Spleen (tissue), 11 donors: Measurements from ENCODE around the gene MANBA. TPM values are rescaled to one million over a fixed set of nuclear protein-coding genes. Genes with fewer than 3 reads are reported as not detected.

ENCODE experiments used
- DNase-seq: peaks from one replicate; pipeline ENCODE4 v3.0.0-alpha.2; 2020
- H3K27ac ChIP-seq, 8 donors: fragments of 200-600 bp; sonication (generic) in 7 of 8; 1 replicate in 4 of 8; 2 replicates in 4 of 8; pipeline versions ENCODE4 v1.5.0 to v1.8.0; 2016 to 2021; ENCODE audit warnings: inconsistent platforms in 4 of 8, mild to moderate bottlenecking in 4 of 8, moderate library complexity in 1 of 8
- H3K27me3 ChIP-seq, 7 donors: fragments of 200-600 bp; sonication (generic) in 6 of 7; replicated peaks in 1 of 7; 1 replicate in 4 of 7; 2 replicates in 3 of 7; pipeline versions ENCODE4 v1.5.0 to v1.8.0; 2016 to 2021; ENCODE audit warnings: inconsistent platforms in 3 of 7, mild to moderate bottlenecking in 1 of 7
- H3K36me3 ChIP-seq, 6 donors: fragments of 200-600 bp; sonication (generic) in 5 of 6; 1 replicate in 4 of 6; 2 replicates in 2 of 6; pipeline versions ENCODE4 v1.5.0 to v1.8.0; 2016 to 2021; ENCODE audit warnings: inconsistent platforms in 2 of 6
- H3K4me1 ChIP-seq, 6 donors: fragments of 200-600 bp; sonication (generic) in 5 of 6; 1 replicate in 3 of 6; 2 replicates in 3 of 6; pipeline versions ENCODE4 v1.5.0 to v1.8.0; 2016 to 2021; ENCODE audit warnings: inconsistent platforms in 3 of 6
- H3K4me3 ChIP-seq, 8 donors: fragments of 200-600 bp; sonication (generic) in 7 of 8; 1 replicate in 4 of 8; 2 replicates in 4 of 8; pipeline versions ENCODE4 v1.5.0 to v1.8.0; 2016 to 2021; ENCODE audit warnings: inconsistent platforms in 4 of 8, mild to moderate bottlenecking in 4 of 8, moderate library complexity in 2 of 8
- H3K9me3 ChIP-seq, 8 donors: fragments of 200-600 bp; sonication (generic) in 7 of 8; 1 replicate in 4 of 8; 2 replicates in 4 of 8; pipeline versions ENCODE4 v1.5.0 to v1.8.0; 2016 to 2021; ENCODE audit warnings: inconsistent platforms in 4 of 8
- POLR2A ChIP-seq, 3 donors: fragments of 450-650 bp; IDR thresholded peaks; one replicate each; pipeline ENCODE4 v1.5.1; 2017; ENCODE audit warnings: antibody characterized with exemption in 3 of 3, mild to moderate bottlenecking in 1 of 3
- POLR2AphosphoS5 ChIP-seq, 3 donors: sonication (generic); formaldehyde crosslinking; IDR thresholded peaks; one replicate each; pipeline ENCODE4 v1.5.1; 2017; ENCODE audit warnings: antibody characterized with exemption in 3 of 3
- WGBS, 5 donors: extraction: QIAGEN DNeasy Blood & Tissue Kit in 3 of 5; methylation state at CpG; one replicate each; pipeline versions ENCODE4 v1.1.5 to v1.1.7; 2013 to 2018; 5-methylcytosine and 5-hydroxymethylcytosine counted together
- intact Hi-C: fragments of 100-400 bp; cut with DNase I; formaldehyde crosslinking; loops from one replicate; pipeline ENCODE4 v1.15.0; 2023; ENCODE audit warnings: low total_unique reads
- polyA plus RNA-seq, 3 donors: library from polyadenylated mRNA; stranded (reverse); fragments of 200-250 nt; gene quantifications; one replicate each; pipeline ENCODE4 v1.2.1, GENCODE V29; 2013
- total RNA-seq, 7 donors: library from RNA; depleted of rRNA in 3 of 7; stranded (reverse); fragments of >200 nt in 3 of 7; fragmentation: NEBNext Ultra II Directional in 4 of 7; extraction: Animal tissue kit (Norgen Biotek cat#: 25700) in 4 of 7; gene quantifications; one replicate each; pipeline versions ENCODE4 v1.1.0 to v1.2.1, GENCODE V29; 2016 to 2021
- TF ChIP-seq, protein P1 (sequence below), 11 experiments: fragments of 200-600 bp in 7 of 11; fragments of 450-650 bp in 4 of 11; sonication (generic) in 4 of 11; IDR thresholded peaks in 8 of 11; conservative IDR thresholded peaks in 3 of 11; 1 replicate in 7 of 11; 2 replicates in 4 of 11; pipeline versions ENCODE4 v1.4.0 to v1.8.0; 2016 to 2021; ENCODE audit warnings: antibody characterized with exemption in 11 of 11, inconsistent platforms in 4 of 11, mild to moderate bottlenecking in 1 of 11
- donor health status: healthy with polysubstance abuse.
- donor health status: DM: no; HTN: no; CAD: no; lungs with moderate emphysema.
- donor health status: DM: no; HTN: no; CAD: no.
- donor health status: Bipolar disorder and iron deficiency.
- donor health status: healthy.
- donor health status: DM: no; HTN: no; CAD: no.
- donor health status: DM: yes; HTN: yes; CAD: no.

The MANBA gene
- total and polyA plus RNA-seq, 10 donors = 15.7 to 112 (median 50.3) TPM

DNA sequence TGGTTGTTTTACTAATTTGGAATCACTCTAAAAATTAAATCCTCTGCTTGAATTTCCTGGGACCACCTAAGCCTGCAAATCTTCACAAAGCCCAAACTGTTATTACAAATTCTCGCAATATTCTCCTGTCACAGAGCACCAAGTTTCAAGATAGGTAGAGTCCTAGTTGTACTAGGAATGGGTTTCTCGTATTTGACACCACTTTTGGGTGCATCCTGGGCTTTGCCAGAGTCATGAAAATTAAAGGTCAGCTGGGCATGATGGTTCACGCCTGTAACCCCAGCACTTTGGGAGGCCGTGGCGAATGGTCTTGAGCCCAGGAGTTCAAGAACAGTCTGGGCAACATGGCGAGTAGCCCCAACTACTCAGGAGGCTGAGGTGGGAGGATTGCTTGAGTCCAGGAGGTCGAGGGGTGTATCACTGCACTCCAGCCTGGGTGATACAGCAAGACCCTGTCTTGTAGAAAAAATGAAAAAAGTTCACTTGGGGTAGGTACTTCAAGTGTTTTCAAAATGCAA, 30.6 kb upstream of the MANBA start:
- 82 to 89% (median 84%) methylated on average over 7 of the region's 7 CpGs for whole genome bisulfite sequencing, 5 donors

DNA sequence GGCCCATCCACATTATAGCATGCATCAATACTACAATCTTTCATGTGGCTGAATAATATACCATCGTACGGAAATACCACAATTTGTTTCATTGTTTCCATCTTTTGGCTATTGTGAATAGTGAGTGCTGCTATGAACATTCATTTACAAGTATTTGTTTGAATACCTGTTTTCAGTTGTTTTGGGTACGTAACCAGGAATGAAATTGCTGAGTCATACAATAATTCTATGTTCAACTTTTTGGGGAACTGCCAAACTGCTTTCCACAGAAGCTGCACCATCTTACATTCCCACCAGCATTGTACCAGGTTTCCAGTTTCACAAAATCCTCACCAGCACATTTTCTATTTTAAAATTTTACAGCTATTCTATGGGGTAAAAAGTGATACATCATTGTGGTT, 28.5 kb upstream of the MANBA start:
- WGBS, 5 donors = 66 to 77% (median 69%) methylated on average over 3 of the region's 3 CpGs
- no peak for DNase-seq

More for the DNA sequence above, 30.6 kb upstream of the MANBA start:
- Histone ChIP-seq H3K4me3 (no peak overlapping the region), H3K4me1 (no peaks in the 10 kb centered on the region), H3K27ac (peak overlapping the region in 1 of 8 donors; percentile 18), H3K27me3 (no peaks in the 10 kb centered on the region), H3K9me3 (peaks cover 0 to 12% (median 4%) of the 10 kb centered on the region in 8 donors), H3K36me3 (peaks cover 0 to 48% (median 25%) of the 10 kb centered on the region in 6 donors)
- TF ChIP-seq, protein P1, sequence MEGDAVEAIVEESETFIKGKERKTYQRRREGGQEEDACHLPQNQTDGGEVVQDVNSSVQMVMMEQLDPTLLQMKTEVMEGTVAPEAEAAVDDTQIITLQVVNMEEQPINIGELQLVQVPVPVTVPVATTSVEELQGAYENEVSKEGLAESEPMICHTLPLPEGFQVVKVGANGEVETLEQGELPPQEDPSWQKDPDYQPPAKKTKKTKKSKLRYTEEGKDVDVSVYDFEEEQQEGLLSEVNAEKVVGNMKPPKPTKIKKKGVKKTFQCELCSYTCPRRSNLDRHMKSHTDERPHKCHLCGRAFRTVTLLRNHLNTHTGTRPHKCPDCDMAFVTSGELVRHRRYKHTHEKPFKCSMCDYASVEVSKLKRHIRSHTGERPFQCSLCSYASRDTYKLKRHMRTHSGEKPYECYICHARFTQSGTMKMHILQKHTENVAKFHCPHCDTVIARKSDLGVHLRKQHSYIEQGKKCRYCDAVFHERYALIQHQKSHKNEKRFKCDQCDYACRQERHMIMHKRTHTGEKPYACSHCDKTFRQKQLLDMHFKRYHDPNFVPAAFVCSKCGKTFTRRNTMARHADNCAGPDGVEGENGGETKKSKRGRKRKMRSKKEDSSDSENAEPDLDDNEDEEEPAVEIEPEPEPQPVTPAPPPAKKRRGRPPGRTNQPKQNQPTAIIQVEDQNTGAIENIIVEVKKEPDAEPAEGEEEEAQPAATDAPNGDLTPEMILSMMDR (IDR thresholded peaks at IDR 0.05 in 8 of 11, conservative IDR thresholded peaks at IDR 0.05 in 3 of 11) = no peak
- peak; percentile 26 to 80 (median 59) for TF ChIP-seq POLR2AphosphoS5 (IDR thresholded peaks at IDR 0.05)
- intact Hi-C loops = no loop called here
- DNase-seq = no peak

GRCh38 chr4:102787944-102788343, 27.2 kb upstream of the MANBA start:
- WGBS, 5 donors = 96 to 98% (median 96%) methylated on average over 3 of the region's 3 CpGs
- no peaks in the 10 kb centered on the region for H3K4me1 ChIP-seq

More for the DNA sequence above, 28.5 kb upstream of the MANBA start:
- peak in 1 of 3 donors; percentile 12 for TF ChIP-seq POLR2AphosphoS5 (IDR thresholded peaks at IDR 0.05)
- TF ChIP-seq, protein P1 (IDR thresholded peaks at IDR 0.05 in 8 of 11, conservative IDR thresholded peaks at IDR 0.05 in 3 of 11) = no peak
- intact Hi-C loops = no loop called here
- H3K36me3 ChIP-seq = peaks cover 0 to 28% (median 6%) of the 10 kb centered on the region in 6 donors
- H3K4me3 ChIP-seq = no peak overlapping the region
- peaks cover 0 to 12% (median 4%) of the 10 kb centered on the region in 8 donors for H3K9me3 ChIP-seq
- no peaks in the 10 kb centered on the region for H3K27me3 ChIP-seq
- no peaks in the 10 kb centered on the region for H3K4me1 ChIP-seq
- H3K27ac ChIP-seq = no peak overlapping the region

More at GRCh38 chr4:102787944-102788343, 27.2 kb upstream of the MANBA start:
- TF ChIP-seq POLR2AphosphoS5 (IDR thresholded peaks at IDR 0.05) = no peak
- TF ChIP-seq, protein P1 (IDR thresholded peaks at IDR 0.05 in 8 of 11, conservative IDR thresholded peaks at IDR 0.05 in 3 of 11) = no peak
- TF ChIP-seq POLR2A (IDR thresholded peaks at IDR 0.05) = no peak
- Histone ChIP-seq H3K4me3 (no peak overlapping the region), H3K27me3 (no peaks in the 10 kb centered on the region), H3K27ac (no peak overlapping the region), H3K9me3 (peaks cover 0 to 12% (median 4%) of the 10 kb centered on the region in 8 donors), H3K36me3 (peaks cover 0 to 16% (median 0%) of the 10 kb centered on the region in 6 donors)
- intact Hi-C loops = no loop called here
- no peak for DNase-seq
